ENCODE measurements around the gene PRKN. TPM values are rescaled to one million over a fixed set of nuclear protein-coding genes. Genes with fewer than 3 reads are reported as not detected.

The PRKN gene
- polyA plus RNA-seq (ENCODE audit: insufficient read length in 3 of 3): 10 to 100 TPM in 2 of 3 donors, 1 to 10 TPM in 1; 8.1 to 15.1 (median 11.4) TPM
- long read RNA-seq, donor 1, partial matches to known transcripts: 6 of 7 reads
- long read RNA-seq, donor 1, other reads (novel, unspliced or antisense): 0 of 7 reads
- long read RNA-seq, donor 2: 0 reads
- long read RNA-seq, donor 3: 0 reads
- long read RNA-seq, donor 4, partial matches to known transcripts: 0 of 2 reads
- long read RNA-seq, donor 4, other reads (novel, unspliced or antisense): 0 of 2 reads
- long read RNA-seq, donor 5: 0 reads
- long read RNA-seq, donor 6: 0 reads
- long read RNA-seq, donor 7: 0 reads
- long read RNA-seq, donor 8: 0 reads
- long read RNA-seq, donor 9, partial matches to known transcripts: 0 of 2 reads
- long read RNA-seq, donor 9, other reads (novel, unspliced or antisense): 0 of 2 reads
- long read RNA-seq, donor 10: 0 reads
- long read RNA-seq, donor 11: 0 reads
- long read RNA-seq, donor 12, partial matches to known transcripts: 0 of 1 reads
- long read RNA-seq, donor 12, other reads (novel, unspliced or antisense): 0 of 1 reads
- long read RNA-seq, donor 13: 0 reads
- long read RNA-seq, donor 14, partial matches to known transcripts: 6 of 8 reads
- long read RNA-seq, donor 14, other reads (novel, unspliced or antisense): 0 of 8 reads
- long read RNA-seq, donor 15: 0 reads
- long read RNA-seq, donor 16, partial matches to known transcripts: 10 of 12 reads
- long read RNA-seq, donor 16, other reads (novel, unspliced or antisense): 0 of 12 reads

DNA sequence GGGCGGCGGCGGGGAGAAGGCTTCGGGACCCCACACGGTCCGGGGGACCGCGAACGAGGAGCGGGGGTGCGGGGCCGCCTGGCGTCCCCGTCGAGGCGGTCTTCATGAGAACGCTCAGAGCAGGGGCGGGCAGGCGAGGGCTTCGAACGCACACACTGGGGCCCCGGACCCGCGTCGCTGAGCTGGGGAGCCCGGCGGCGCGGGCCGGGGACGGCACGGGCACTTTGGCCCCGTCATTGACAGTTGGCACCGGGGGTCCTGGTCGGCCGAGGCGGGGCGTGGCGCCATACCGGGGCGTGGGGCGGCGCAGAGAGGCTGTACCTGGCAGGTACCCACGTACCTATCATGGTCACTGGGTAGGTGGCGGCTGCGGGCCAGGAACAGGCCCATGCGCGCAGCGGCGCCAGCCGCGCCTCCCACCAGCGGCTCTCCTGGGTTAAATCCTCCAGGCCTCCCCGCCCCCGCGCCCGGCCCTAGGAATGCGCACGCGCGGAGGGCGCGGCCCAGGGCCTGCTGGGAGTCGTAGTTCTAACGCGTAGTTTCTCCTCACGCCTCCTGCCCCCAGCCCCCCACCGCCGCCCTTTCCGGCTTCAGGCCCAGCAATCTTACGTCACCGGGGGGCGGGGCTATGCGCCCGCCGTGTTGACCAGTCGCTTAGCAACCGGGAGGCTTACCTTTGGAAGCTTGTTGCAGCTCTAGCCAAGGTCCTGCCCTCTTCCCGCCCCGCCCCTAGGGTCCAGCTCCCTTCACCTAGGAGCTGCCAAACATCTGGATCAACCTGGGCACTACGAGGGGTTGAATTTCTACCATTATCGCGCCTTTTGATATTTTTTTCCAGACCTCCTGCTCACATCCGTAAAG, at the start of gene PRKN, which contains the start of gene PACRG:
Gene PRKN (minus strand): TSS at position 445 of the 861 bp plus-strand sequence.
Gene PACRG (plus strand): TSS at position 653 of the 861 bp plus-strand sequence.
- DNase-seq (ENCODE audit: extremely low read depth in 1 of 11, low read depth in 9 of 11, low spot score in 4 of 11): peak; percentile 96 to 99 (median 99)

DNA sequence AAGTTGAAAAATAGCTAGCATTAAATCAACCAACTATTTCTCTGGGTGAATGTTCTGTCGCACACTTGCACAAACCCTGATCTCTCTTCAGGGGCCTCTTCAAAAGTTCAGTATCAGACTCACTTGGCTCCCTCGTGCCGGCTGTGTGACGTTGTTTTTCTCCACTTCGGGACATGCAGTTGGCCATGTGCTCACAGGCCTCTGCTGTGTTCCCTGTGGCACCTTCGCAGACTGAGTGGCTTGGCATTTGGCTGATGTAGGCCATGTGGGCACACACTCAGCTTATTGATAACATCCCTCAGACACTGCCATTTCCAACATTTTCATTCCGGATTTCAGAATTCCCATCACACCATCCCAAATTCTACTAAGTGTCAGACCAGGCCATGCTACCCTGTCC, 49.5 kb upstream of the PRKN start:
- DNase-seq (ENCODE audit: extremely low read depth in 1 of 11, low read depth in 9 of 11, low spot score in 4 of 11): no peak

GRCh38 chr6:162773996-162774395, 46.4 kb upstream of the PRKN start:
- no peak for DNase-seq (ENCODE audit: extremely low read depth in 1 of 11, low read depth in 9 of 11, low spot score in 4 of 11)

- no peak for DNase-seq (ENCODE audit: extremely low read depth in 1 of 11, low read depth in 9 of 11, low spot score in 4 of 11)
Measured at GRCh38 chr6:162772466-162772865, 44.9 kb upstream of the PRKN start.

DNA sequence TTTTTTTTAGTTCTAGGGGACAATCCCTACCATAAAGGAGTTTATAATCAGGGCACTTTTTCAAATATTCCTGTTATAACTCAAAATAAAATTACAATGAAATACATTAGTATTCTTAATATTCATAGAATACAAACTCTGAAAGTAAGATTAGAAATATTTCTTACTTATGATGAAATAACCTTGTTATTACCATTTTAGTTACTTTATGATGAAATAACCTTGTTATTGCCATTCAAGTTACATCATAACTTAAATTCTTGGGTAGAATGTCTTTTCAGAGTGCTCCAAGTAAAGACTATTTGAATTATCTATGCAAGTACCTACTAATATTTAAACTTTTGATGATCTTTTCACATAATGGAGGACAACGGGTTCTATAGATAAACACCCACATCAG, 43.4 kb upstream of the PRKN start:
- no peak for DNase-seq (ENCODE audit: extremely low read depth in 1 of 11, low read depth in 9 of 11, low spot score in 4 of 11)

DNA sequence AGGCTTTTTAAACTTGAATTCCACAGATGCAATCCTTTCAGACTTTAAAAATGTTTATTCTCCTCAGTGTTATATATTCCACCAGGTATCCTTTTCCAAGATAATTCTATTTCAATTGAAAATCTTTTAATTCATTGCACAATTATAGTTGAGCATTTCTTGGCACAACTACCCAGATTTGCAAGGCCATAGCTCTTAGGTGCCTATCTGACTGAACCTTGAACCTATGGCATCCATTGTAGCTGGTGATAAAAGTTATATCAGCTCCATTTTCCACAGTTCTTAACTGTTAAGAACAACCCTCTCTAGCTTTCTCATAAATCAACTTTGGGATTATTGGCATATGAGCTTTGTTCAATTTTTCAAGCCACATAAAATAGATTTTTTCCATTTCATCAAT, 42.6 kb upstream of the PRKN start:
- no peak for DNase-seq (ENCODE audit: extremely low read depth in 1 of 11, low read depth in 9 of 11, low spot score in 4 of 11)

- DNase-seq (ENCODE audit: extremely low read depth in 1 of 11, low read depth in 9 of 11, low spot score in 4 of 11): no peak
Measured at GRCh38 chr6:162753775-162754174, 26.2 kb upstream of the PRKN start.

- no peak for DNase-seq (ENCODE audit: extremely low read depth in 1 of 11, low read depth in 9 of 11, low spot score in 4 of 11)
Measured at GRCh38 chr6:162751211-162751859, 23.8 kb upstream of the PRKN start.

DNA sequence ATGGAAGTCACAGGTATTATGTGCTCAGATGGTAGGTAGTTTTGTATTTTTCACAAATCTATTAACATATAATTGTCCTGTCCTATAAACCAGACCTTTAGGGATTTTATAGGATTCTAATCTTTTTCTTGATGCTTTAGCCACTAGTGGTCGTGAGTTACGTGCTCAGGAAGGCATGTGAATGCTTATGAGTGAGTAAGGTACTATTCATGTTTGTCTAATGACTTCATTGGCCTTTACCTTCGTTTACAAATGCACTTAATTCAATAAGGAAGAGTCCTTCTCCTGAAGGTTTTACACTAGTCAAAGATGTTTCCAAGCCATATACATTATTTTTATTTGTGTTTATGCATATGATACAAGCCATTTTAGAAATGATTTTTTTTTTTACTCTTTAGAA, 23.2 kb upstream of the PRKN start:
- DNase-seq (ENCODE audit: extremely low read depth in 1 of 11, low read depth in 9 of 11, low spot score in 4 of 11): no peak

DNA sequence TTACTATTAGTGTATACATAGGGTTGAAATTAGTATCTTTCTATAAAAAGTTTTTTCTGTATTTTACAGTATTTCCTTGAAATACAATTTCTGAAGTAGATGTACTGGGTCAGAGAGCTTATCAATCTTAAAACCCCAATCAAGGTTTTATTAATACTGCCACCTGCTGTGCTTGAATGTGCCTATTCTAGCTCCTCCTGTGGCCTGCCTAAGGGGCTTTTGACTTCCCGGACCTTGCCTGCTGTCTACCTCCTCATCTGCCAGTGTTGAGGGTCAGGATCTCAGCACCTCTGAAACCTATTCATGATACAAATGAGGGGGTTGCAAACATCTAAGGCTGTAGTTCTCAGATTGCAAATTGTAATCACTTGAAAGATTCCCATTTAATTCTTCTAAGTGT, 9.4 kb upstream of the PRKN start:
- no peak for DNase-seq (ENCODE audit: extremely low read depth in 1 of 11, low read depth in 9 of 11, low spot score in 4 of 11)

GRCh38 chr6:162733489-162733888, 5.9 kb upstream of the PRKN start:
- no peak for DNase-seq (ENCODE audit: extremely low read depth in 1 of 11, low read depth in 9 of 11, low spot score in 4 of 11)

DNA sequence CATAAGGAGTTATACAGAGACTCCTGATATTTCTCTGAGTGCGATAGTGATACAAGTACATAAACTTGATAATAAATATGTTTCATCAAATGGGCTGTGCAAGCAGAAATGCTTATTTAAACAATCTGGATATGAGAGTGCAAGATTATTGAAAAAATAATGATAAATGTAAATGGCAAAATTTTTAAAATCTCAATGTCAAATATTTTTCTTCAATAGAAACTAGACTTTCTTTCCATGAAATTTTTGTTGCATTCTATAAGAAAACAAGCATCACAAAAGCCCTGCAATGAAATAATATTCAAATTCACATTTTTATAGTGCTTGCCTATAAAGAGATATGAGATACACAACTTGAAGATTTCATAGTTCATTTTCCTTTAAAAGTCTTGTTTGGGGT, 2.9 kb upstream of the PRKN start:
- DNase-seq (ENCODE audit: extremely low read depth in 1 of 11, low read depth in 9 of 11, low spot score in 4 of 11): no peak

DNA sequence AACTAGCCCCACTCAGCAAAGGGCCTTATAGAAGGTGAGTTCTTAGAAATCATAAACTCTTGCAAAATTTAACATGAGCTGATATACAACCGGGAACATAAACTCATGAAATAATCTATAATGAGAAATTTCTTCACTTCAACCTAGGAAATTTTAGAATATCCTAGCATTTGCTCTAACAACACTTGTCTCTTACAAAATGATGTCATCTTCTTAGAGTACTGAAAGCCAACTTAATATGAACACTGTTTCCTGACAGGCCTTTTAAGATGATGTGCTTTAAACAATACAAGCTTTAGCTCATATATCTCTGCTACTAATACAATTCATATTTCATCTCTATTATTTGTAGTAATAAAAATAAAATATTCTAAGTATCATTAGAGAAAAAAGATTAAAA, 1.1 kb upstream of the PRKN start:
- no peak for DNase-seq (ENCODE audit: extremely low read depth in 1 of 11, low read depth in 9 of 11, low spot score in 4 of 11)

DNA sequence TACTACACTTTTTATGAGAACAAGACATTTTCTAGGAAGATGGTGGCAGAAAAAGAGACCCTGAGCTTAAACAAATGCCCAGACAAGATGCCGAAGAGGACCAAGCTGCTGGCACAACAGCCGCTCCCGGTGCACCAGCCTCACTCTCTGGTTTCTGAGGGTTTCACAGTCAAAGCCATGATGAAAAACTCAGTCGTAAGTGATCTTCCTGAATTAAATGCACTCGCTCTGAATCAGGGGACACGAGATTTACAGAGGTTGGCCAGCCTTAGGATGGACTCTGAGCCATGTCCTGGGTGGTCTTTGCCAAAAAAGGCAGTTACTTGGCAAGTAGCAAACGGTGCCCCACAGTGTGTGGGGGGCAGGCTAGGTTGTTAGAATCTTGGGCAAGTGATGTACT, 631 bp upstream of the PRKN start:
- DNase-seq (ENCODE audit: extremely low read depth in 1 of 11, low read depth in 9 of 11, low spot score in 4 of 11): peak in 2 of 11 donors; percentile 18 to 27

DNA sequence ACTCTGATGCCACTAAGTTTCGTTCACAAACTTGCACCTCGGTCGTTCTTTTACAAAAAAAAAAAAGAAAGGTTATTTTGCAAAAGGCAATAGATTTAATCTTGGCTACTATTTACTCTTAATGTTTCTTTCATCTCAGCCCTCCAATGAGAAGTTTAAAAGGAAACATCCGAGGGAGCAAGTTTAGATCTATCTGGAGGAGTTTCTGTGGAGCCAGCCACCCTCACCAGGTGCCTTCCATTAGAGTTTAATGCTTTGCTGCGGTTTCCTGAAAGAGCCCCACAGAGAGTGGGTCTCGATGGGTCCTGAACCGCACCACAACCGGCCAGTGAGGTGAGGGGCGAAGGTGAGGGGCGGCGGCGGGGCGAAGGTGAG, 632 bp downstream of the PRKN start:
- DNase-seq (ENCODE audit: extremely low read depth in 1 of 11, low read depth in 9 of 11, low spot score in 4 of 11): peak in 4 of 11 donors; percentile 15 to 21 (median 18)

- no peak for DNase-seq (ENCODE audit: extremely low read depth in 1 of 11, low read depth in 9 of 11, low spot score in 4 of 11)
Measured at GRCh38 chr6:162722633-162723032, 4.9 kb downstream of the PRKN start.

DNA sequence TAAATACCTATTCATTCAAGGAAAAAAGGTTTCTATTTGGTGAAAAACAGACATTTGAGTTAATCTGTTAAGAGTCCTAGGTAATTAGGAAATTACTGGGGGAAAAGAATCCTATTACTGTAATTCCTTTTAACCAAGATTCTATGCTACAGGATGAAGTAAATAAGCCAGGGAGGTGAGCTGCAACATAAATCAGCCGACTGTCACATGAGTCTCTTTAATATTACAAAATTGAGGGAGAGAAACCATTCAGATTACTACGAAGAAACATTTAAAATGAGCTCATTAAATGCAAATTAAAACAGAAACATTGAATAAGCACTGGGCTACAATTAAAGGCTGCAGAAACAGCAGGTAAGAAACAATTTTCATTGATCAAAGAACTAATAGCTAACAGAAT, 5.3 kb downstream of the PRKN start:
- DNase-seq (ENCODE audit: extremely low read depth in 1 of 11, low read depth in 9 of 11, low spot score in 4 of 11): no peak

DNA sequence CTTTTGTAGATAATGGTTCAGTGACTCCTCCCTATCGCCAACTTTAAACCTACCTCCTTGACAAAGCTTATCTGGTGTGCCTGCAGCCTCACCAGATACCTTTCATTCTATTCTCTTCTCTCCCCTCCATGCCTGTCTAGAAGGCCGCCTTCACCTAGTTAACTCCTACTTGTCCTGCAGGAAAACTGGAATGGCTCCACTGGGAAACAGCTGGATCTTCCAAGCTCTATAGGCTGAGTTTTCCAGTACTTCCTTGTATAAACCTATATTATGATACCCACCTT, 6.2 kb downstream of the PRKN start:
- no peak for DNase-seq (ENCODE audit: extremely low read depth in 1 of 11, low read depth in 9 of 11, low spot score in 4 of 11)

DNA sequence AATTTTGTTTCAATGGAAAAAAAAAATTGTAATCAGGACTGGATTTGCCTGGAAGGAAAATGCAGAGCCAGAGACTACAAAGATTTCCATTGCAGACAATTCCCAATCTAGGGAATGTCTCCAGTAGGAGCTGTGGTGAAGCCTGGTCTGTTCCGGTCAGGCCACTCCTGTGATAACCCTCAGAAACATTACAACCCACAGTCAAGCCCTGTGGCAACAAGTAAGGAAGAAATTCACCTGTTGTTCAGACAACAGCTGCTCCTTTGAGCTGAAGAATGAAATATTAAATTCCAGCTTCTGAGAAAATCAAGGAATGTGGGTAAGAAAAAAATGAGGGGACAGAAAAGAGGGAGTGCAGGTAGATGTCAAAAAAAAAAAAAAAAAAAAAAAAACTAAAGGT, 8.0 kb downstream of the PRKN start:
- DNase-seq (ENCODE audit: extremely low read depth in 1 of 11, low read depth in 9 of 11, low spot score in 4 of 11): no peak
